Osteoblast (primary cell): ENCODE data around the gene MPC1L. TPM values are rescaled to one million over a fixed set of nuclear protein-coding genes. Genes with fewer than 3 reads are reported as not detected.
"Not testable (repeated sequence)": the region's sequence is repeated elsewhere in the genome, so short reads cannot be mapped to it uniquely, and the experiment has no call there.

Experiments
- DNase-seq: peaks from one replicate; pipeline ENCODE4 v3.0.0; 2011; ENCODE audit warnings: low spot score, mixed read lengths; ENCODE audit not compliant: insufficient read length; ENCODE audit errors: missing footprints
- H2AFZ ChIP-seq: 2 replicates; pipeline ENCODE4 v1.6.0; 2011; ENCODE audit warnings: mild to moderate bottlenecking, low read length
- H3K27ac ChIP-seq: 2 replicates; pipeline ENCODE4 v1.5.1; 2011; ENCODE audit warnings: mild to moderate bottlenecking, low read depth, low read length, moderate library complexity
- H3K27me3 ChIP-seq: 2 replicates; pipeline ENCODE4 v1.6.0; 2012; ENCODE audit warnings: mild to moderate bottlenecking, control low read depth, inconsistent platforms, low read length, moderate library complexity; ENCODE audit not compliant: insufficient read depth
- H3K36me3 ChIP-seq: 2 replicates; pipeline ENCODE4 v1.5.1; 2011; ENCODE audit warnings: mild to moderate bottlenecking, low read length, control low read depth, moderate library complexity; ENCODE audit not compliant: insufficient read depth
- H3K4me1 ChIP-seq: 2 replicates; pipeline ENCODE4 v1.5.1; 2011; ENCODE audit warnings: mild to moderate bottlenecking, low read length, control low read depth, moderate library complexity; ENCODE audit not compliant: insufficient read depth
- H3K4me2 ChIP-seq: 2 replicates; pipeline ENCODE4 v1.6.0; 2011; ENCODE audit warnings: mild to moderate bottlenecking, low read length; ENCODE audit not compliant: insufficient read depth
- H3K4me3 ChIP-seq: fragments of 200-600 bp; sonication (generic); 3 replicates; pipeline ENCODE4 v1.5.1; 2012; ENCODE audit warnings: mild to moderate bottlenecking, low read length, inconsistent platforms; ENCODE audit not compliant: insufficient read depth
- H3K79me2 ChIP-seq: 2 replicates; pipeline ENCODE4 v1.6.0; 2012; ENCODE audit warnings: mild to moderate bottlenecking, low read length, control low read depth, inconsistent platforms; ENCODE audit not compliant: insufficient read depth
- H3K9me3 ChIP-seq: 2 replicates; pipeline ENCODE4 v1.5.1; 2011; ENCODE audit warnings: low read depth, low read length, control low read depth
- H4K20me1 ChIP-seq: 2 replicates; pipeline ENCODE4 v1.6.0; 2012; ENCODE audit warnings: mild to moderate bottlenecking, low read length, control low read depth; ENCODE audit not compliant: insufficient read depth
- total RNA-seq: library from RNA; depleted of rRNA; stranded (reverse); fragments of >200 nt; gene quantifications from 2 replicates; pipeline ENCODE4 v1.2.3, GENCODE V29; 2012
- TF ChIP-seq, protein P1 (sequence below): IDR thresholded peaks from 2 replicates; pipeline ENCODE4 v1.5.1; 2011; ENCODE audit warnings: mild to moderate bottlenecking, low read depth, low read length, moderate library complexity; ENCODE audit errors: extremely low read depth

MPC1L gene
- not detected in 2 replicates for total RNA-seq

DNA sequence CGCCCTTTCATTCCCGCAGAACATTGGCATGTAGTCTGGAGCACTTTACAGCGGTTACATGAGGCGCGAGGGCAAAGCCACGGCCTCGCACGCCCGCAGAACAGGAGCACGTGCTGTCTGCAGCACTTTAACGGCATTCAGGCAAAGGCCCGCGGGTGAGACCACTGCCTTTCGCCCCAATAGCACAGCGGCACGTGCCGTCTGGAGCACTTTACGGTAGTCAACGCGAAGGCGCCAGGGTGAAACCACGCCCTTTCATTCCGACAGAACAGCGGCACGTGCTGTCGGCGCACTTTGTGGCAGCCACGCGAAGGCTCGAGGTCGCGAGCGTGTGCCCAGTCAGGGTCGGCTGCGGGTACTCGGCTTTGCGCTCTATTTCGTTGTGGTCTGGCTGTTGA is at the start of gene MPC1L:
TSS of gene MPC1L (plus strand) at position 290 of the 398 bp plus-strand sequence. CDS start 138 bp downstream, outside the sequence.
- TF ChIP-seq, protein P1, sequence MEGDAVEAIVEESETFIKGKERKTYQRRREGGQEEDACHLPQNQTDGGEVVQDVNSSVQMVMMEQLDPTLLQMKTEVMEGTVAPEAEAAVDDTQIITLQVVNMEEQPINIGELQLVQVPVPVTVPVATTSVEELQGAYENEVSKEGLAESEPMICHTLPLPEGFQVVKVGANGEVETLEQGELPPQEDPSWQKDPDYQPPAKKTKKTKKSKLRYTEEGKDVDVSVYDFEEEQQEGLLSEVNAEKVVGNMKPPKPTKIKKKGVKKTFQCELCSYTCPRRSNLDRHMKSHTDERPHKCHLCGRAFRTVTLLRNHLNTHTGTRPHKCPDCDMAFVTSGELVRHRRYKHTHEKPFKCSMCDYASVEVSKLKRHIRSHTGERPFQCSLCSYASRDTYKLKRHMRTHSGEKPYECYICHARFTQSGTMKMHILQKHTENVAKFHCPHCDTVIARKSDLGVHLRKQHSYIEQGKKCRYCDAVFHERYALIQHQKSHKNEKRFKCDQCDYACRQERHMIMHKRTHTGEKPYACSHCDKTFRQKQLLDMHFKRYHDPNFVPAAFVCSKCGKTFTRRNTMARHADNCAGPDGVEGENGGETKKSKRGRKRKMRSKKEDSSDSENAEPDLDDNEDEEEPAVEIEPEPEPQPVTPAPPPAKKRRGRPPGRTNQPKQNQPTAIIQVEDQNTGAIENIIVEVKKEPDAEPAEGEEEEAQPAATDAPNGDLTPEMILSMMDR, result no peak

DNA sequence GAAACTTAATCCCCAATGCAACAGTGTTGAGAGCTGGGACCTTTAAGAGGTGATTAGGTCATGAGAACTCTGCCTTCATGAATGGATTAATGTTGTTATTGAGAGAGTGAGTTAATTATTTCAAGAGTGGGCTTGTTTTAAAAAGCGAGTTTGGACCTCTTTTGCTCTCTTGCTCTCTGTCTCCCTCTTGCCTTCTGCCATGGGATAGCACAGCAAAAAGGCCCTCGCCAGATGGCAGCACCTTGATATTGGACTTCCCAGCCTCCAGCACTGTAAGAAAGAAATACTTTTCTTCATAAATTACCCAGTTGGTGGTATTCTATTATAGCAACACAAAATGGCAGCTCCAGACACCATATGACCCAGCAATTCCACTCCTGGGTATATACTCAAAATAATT is 49.5 kb upstream of the MPC1L start:
- H3K36me3 ChIP-seq, result no peaks in the 10 kb centered on the region
- H4K20me1 ChIP-seq, result no peaks in the 10 kb centered on the region
- TF ChIP-seq, protein P1, result peak; percentile 72
- no peak overlapping the region for H3K4me2 ChIP-seq
- peaks cover 19% of the 10 kb centered on the region for H3K27me3 ChIP-seq
- H3K27ac ChIP-seq, result no peak overlapping the region
- H3K4me1 ChIP-seq, result no peaks in the 10 kb centered on the region
- no peak for DNase-seq
- H3K79me2 ChIP-seq, result no peaks in the 10 kb centered on the region
- no peak overlapping the region for H3K4me3 ChIP-seq
- H2AFZ ChIP-seq, result no peak overlapping the region
- H3K9me3 ChIP-seq, result no peaks in the 10 kb centered on the region

More for the DNA sequence above, at the start of gene MPC1L:
- H3K27ac ChIP-seq, result no peak within 1 kb of the TSS
- DNase-seq, result no peak
- H4K20me1 ChIP-seq, result peaks cover 3% of the 10 kb centered on the region
- H3K36me3 ChIP-seq, result no peaks in the 10 kb centered on the region
- H3K4me3 ChIP-seq, result no peak within 1 kb of the TSS
- peaks cover 15% of the 10 kb centered on the region for H3K27me3 ChIP-seq
- H3K4me2 ChIP-seq, result no peak within 1 kb of the TSS
- no peaks in the 10 kb centered on the region for H3K4me1 ChIP-seq
- H3K79me2 ChIP-seq, result no peaks in the 10 kb centered on the region
- no peak within 1 kb of the TSS for H2AFZ ChIP-seq
- no peaks in the 10 kb centered on the region for H3K9me3 ChIP-seq

DNA sequence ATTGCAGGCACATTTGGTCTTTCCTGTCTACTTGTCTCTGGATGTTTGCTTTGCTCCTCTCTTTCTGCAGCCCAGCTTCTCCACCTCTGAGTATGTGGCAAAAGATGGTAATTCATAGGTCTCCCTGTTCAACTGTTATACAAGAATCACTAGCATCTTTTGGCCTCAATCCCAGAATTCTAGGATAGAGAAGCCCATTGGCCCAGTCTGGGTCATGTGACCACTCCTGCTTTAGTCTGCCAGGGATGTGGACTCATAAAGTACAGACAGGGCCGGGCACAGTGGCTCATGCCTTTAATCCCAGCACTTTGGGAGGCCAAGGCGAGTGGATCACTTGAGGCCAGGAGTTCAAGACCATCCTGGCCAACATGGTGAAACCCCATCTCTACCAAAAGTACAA is 47.8 kb upstream of the MPC1L start:
- not testable (repeated sequence) for H4K20me1 ChIP-seq, H3K9me3 ChIP-seq, H3K36me3 ChIP-seq, H3K4me3 ChIP-seq, H3K27ac ChIP-seq, H3K4me2 ChIP-seq, H3K79me2 ChIP-seq, H3K4me1 ChIP-seq, H2AFZ ChIP-seq
- peaks cover 20% of the 10 kb centered on the region for H3K27me3 ChIP-seq
- DNase-seq, result peak; percentile 84

DNA sequence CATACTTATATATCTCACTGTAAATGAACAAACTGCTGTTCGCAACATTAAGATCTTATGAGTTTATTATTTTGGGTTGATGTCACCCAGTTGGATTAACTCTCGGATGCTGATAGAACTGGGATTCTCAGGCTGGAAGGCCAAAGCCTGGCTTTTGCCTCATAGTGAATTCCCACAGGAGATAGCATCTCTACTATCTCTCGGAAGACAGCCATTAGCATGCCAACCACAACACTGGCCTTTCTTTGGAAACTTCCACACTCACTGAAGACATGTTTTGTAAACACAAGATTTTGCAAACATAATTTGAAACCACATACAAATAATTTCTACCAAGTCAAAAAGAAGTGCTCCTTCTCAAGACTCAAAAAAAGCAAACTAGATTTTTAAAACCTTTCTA is 46.9 kb upstream of the MPC1L start:
- Histone ChIP-seq H3K4me3 (no peak overlapping the region), H3K4me1 (no peaks in the 10 kb centered on the region), H4K20me1 (no peaks in the 10 kb centered on the region), H3K27ac (no peak overlapping the region), H2AFZ (no peak overlapping the region), H3K4me2 (no peak overlapping the region), H3K9me3 (no peaks in the 10 kb centered on the region), H3K36me3 (no peaks in the 10 kb centered on the region), H3K27me3 (peaks cover 16% of the 10 kb centered on the region), H3K79me2 (peaks cover 3% of the 10 kb centered on the region)
- TF ChIP-seq, protein P1, result no peak
- DNase-seq, result no peak
